ENCODE data around the gene GJA4.

GRCh38 chr1:34839526-34840305 lies 46.9 kb downstream of the GJA4 start:
- TF ChIP-seq EZH2 (IDR thresholded peaks at IDR 0.05; ENCODE audit: low read depth) (no peak), CTCF (conservative IDR thresholded peaks at IDR 0.05) (no peak)
